Dermis microvascular lymphatic vessel endothelial cell (primary cell): ENCODE results near the gene RELT. TPM values are rescaled to one million over a fixed set of nuclear protein-coding genes. Genes with fewer than 3 reads are reported as not detected.

Source experiments
- DNase-seq, 2 donors: peaks; one replicate each; pipeline versions ENCODE4 v3.0.0 to v3.0.0-alpha.2; 2010; ENCODE audit warnings: low read depth in 2 of 2
- total RNA-seq: library from RNA; depleted of rRNA; stranded (reverse); fragments of >200 nt; gene quantifications from 2 replicates; pipeline ENCODE4 v1.2.1, GENCODE V29; 2014

RELT gene
- total RNA-seq = 4.5 and 4.8 TPM in 2 replicates

- peak; percentile 74 to 92 for DNase-seq
Measured at GRCh38 chr11:73376160-73376802, at the start of gene RELT. TSS of gene RELT (plus strand) at chr11:73376399. CDS start at chr11:73389137, 12,738 bp downstream.

- DNase-seq = peak in 1 of 2 donors; percentile 51
Measured at GRCh38 chr11:73326929-73327811, 49.0 kb upstream of the RELT start.

GRCh38 chr11:73327812-73328364 lies 48.3 kb upstream of the RELT start:
- no peak for DNase-seq

GRCh38 chr11:73330569-73331093 lies 45.6 kb upstream of the RELT start:
- peak in 1 of 2 donors; percentile 62 for DNase-seq

GRCh38 chr11:73331138-73331916 lies 44.9 kb upstream of the RELT start:
- peak in 1 of 2 donors; percentile 54 for DNase-seq

GRCh38 chr11:73333173-73333572 lies 43.0 kb upstream of the RELT start:
- no peak for DNase-seq

GRCh38 chr11:73333640-73334383 lies 42.4 kb upstream of the RELT start:
- DNase-seq = peak in 1 of 2 donors; percentile 52

GRCh38 chr11:73334384-73335203 lies 41.6 kb upstream of the RELT start:
- peak; percentile 79 to 97 for DNase-seq

- DNase-seq = peak; percentile 69 to 84
Measured at GRCh38 chr11:73335204-73335923, 40.8 kb upstream of the RELT start.

- DNase-seq = no peak
Measured at GRCh38 chr11:73337846-73338245, 38.4 kb upstream of the RELT start.

GRCh38 chr11:73338279-73338678 lies 37.9 kb upstream of the RELT start:
- DNase-seq = no peak

GRCh38 chr11:73340164-73340563 lies 36.0 kb upstream of the RELT start:
- DNase-seq = no peak

GRCh38 chr11:73342633-73343032 lies 33.6 kb upstream of the RELT start:
- no peak for DNase-seq

- no peak for DNase-seq
Measured at GRCh38 chr11:73343076-73343873, 32.9 kb upstream of the RELT start.

- peak in 1 of 2 donors; percentile 58 for DNase-seq
Measured at GRCh38 chr11:73344191-73344607, 32.0 kb upstream of the RELT start.

GRCh38 chr11:73345481-73346160 lies 30.6 kb upstream of the RELT start:
- DNase-seq = no peak

GRCh38 chr11:73346186-73346935 lies 29.8 kb upstream of the RELT start:
- no peak for DNase-seq
